Measurements from ENCODE around the gene GTF2F1. TPM values are rescaled to one million over a fixed set of nuclear protein-coding genes. Genes with fewer than 3 reads are reported as not detected.

Gene GTF2F1
- total and polyA plus RNA-seq, 10 of the 15 experiments (the other 5 are each of a cell fraction or from before 2014, with no cell fraction given) = 4.5 to 61.7 (median 48.5) TPM

DNA sequence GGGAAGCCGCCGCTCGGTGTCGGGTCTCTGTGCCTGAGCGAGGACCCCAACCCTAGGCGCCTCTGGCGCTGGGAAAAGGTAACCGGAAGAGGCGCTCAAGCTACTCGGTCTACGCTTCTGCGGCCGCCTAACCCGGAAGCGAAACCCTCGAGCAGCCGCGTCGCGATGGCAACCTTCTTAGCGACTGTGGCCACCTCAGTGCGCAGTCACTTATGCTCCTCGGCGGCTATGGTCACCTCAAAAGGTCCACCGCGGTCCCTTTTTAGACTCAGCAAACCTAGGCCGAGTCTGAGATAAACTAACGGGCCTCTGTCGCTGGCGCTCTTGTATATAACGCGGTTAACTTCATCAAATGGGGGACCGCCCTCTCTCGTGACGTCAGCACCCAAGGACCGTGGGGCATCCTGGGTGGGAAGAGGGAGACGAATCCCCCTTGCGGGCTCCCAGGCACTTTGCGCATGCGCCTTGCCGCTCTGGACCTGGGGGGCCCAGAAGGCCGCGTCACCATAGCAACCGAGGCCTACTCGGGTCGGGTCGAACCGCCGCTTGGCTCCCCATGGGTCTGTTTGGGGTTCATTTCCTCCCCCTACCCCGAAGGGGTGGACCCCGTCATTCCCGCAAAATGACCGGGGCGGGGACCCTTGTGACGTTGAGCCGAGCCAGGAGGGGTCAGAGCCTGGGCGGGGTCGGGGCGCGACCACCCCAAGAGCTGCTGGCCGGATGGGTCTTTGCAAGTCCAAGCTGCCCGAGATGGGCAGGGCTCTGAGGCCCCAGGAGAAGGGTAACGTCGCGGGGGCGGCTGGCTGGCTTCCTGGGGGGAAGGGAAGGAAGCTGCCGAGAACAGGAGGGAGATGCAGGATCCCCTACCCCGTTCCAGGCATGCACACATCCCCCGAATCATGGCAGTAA, at the start of gene GTF2F1 (continued):
- TF ChIP-seq USF1 (IDR thresholded peaks at IDR 0.05; ENCODE audit: borderline replicate concordance, extremely low read length, insufficient read depth, low read depth, low read length) (no peak), ZNF384 (IDR thresholded peaks at IDR 0.05; ENCODE audit: borderline replicate concordance, low read depth, low read length) (no peak), RUNX3 (IDR thresholded peaks at IDR 0.05; ENCODE audit: low read length) (peak; percentile 76), BHLHE40 (IDR thresholded peaks at IDR 0.05; ENCODE audit: borderline replicate concordance in 1 of 2, low read depth in 2 of 2, low read length in 1 of 2) (peak in 1 of 2 experiments; percentile 16; a peak in 2 of 4 replicates), ZNF207 (IDR thresholded peaks at IDR 0.05; ENCODE audit: borderline replicate concordance) (peak; percentile 66; the same call in 1 of the 2 replicates), ZNF274 (IDR thresholded peaks at IDR 0.05; ENCODE audit: insufficient read depth, insufficient read length) (no peak), TAF1 (IDR thresholded peaks at IDR 0.05; ENCODE audit: borderline replicate concordance, low read depth, low read length) (peak; percentile 67), ZNF217 (IDR thresholded peaks at IDR 0.05) (no peak), CUX1 (IDR thresholded peaks at IDR 0.05; ENCODE audit: insufficient replicate concordance, low read depth, low read length) (no peak), BACH1 (IDR thresholded peaks at IDR 0.05; ENCODE audit: borderline replicate concordance) (no peak), BCL11A (IDR thresholded peaks at IDR 0.05; ENCODE audit: low read depth, low read length) (no peak), HDGF (IDR thresholded peaks at IDR 0.05) (no peak), STAT3 (IDR thresholded peaks at IDR 0.05; ENCODE audit: low read depth, low read length) (no peak)
- TF ChIP-seq, protein P1, sequence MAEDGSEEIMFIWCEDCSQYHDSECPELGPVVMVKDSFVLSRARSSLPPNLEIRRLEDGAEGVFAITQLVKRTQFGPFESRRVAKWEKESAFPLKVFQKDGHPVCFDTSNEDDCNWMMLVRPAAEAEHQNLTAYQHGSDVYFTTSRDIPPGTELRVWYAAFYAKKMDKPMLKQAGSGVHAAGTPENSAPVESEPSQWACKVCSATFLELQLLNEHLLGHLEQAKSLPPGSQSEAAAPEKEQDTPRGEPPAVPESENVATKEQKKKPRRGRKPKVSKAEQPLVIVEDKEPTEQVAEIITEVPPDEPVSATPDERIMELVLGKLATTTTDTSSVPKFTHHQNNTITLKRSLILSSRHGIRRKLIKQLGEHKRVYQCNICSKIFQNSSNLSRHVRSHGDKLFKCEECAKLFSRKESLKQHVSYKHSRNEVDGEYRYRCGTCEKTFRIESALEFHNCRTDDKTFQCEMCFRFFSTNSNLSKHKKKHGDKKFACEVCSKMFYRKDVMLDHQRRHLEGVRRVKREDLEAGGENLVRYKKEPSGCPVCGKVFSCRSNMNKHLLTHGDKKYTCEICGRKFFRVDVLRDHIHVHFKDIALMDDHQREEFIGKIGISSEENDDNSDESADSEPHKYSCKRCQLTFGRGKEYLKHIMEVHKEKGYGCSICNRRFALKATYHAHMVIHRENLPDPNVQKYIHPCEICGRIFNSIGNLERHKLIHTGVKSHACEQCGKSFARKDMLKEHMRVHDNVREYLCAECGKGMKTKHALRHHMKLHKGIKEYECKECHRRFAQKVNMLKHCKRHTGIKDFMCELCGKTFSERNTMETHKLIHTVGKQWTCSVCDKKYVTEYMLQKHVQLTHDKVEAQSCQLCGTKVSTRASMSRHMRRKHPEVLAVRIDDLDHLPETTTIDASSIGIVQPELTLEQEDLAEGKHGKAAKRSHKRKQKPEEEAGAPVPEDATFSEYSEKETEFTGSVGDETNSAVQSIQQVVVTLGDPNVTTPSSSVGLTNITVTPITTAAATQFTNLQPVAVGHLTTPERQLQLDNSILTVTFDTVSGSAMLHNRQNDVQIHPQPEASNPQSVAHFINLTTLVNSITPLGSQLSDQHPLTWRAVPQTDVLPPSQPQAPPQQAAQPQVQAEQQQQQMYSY (CRISPR knock-in tag; IDR thresholded peaks at IDR 0.05) = no peak
- TF ChIP-seq, protein P2, sequence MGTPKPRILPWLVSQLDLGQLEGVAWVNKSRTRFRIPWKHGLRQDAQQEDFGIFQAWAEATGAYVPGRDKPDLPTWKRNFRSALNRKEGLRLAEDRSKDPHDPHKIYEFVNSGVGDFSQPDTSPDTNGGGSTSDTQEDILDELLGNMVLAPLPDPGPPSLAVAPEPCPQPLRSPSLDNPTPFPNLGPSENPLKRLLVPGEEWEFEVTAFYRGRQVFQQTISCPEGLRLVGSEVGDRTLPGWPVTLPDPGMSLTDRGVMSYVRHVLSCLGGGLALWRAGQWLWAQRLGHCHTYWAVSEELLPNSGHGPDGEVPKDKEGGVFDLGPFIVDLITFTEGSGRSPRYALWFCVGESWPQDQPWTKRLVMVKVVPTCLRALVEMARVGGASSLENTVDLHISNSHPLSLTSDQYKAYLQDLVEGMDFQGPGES (IDR thresholded peaks at IDR 0.05) = no peak
